ENCODE measurements around the gene LRMDA.

GRCh38 chr10:75464478-75465449 lies 33.3 kb downstream of the LRMDA start:
- no peak for TF ChIP-seq CTCF (conservative IDR thresholded peaks at IDR 0.05; ENCODE audit: low read depth, low read length)
- no peak for TF ChIP-seq NFE2L2 (IDR thresholded peaks at IDR 0.05; ENCODE audit: low read depth, low read length)
- TF ChIP-seq CHD1 (IDR thresholded peaks at IDR 0.05; ENCODE audit: low read depth, low read length), result no peak
- no peak for TF ChIP-seq RFX5 (IDR thresholded peaks at IDR 0.05; ENCODE audit: low read depth, low read length)
- no peak for TF ChIP-seq MAZ (IDR thresholded peaks at IDR 0.05; ENCODE audit: borderline replicate concordance, low read depth, low read length)
- no peak for TF ChIP-seq RAD21 (IDR thresholded peaks at IDR 0.05; ENCODE audit: low read length)
- TF ChIP-seq POLR2A (IDR thresholded peaks at IDR 0.05; ENCODE audit: low read depth, low read length), result no peak
- TF ChIP-seq ELK1 (IDR thresholded peaks at IDR 0.05; ENCODE audit: borderline replicate concordance, low read depth, low read length), result no peak
- TF ChIP-seq MAFK (IDR thresholded peaks at IDR 0.05; ENCODE audit: low read depth, low read length), result no peak
- TF ChIP-seq SMC3 (IDR thresholded peaks at IDR 0.05; ENCODE audit: low read depth, low read length), result no peak
- TF ChIP-seq MXI1 (IDR thresholded peaks at IDR 0.05; ENCODE audit: borderline replicate concordance, low read depth, low read length), result no peak
- no peak for TF ChIP-seq CEBPB (IDR thresholded peaks at IDR 0.05; ENCODE audit: low read depth, low read length)

Measured in IMR-90 (cell line).